NCI-H2227 (cell line): ENCODE measurements around the gene CAMK2D.

Experiments
- DNase-seq: peaks from one replicate; lab custom pipeline; 2025; ENCODE audit not compliant: unreplicated experiment; lab: John Stamatoyannopoulos, UW

CAMK2D gene

GRCh38 chr4:113613503-113613902 is 148.0 kb downstream of the CAMK2D start:
- no peak for DNase-seq

- DNase-seq, result no peak
Measured at GRCh38 chr4:113610537-113610936, 151.0 kb downstream of the CAMK2D start.

DNA sequence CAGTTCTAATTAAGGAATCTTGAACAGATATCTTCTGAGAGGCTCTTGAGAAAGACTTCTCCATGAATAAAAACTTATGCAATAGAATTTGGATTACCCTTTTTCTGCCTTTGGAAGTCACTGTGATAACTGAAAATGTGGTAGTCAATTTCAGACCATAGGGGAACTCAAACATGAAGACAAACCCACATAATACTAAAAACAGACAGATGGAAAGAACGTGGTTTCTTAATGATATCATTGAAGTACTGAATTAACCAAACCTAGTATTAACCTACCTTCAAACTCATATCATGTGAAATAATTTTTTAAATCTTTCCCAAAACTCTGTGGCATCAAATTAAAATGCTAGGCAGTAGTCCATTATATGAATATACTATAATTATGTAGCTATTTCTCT is 153.5 kb downstream of the CAMK2D start:
- no peak for DNase-seq

GRCh38 chr4:113607147-113607720 is 154.3 kb downstream of the CAMK2D start:
- DNase-seq, result no peak

DNA sequence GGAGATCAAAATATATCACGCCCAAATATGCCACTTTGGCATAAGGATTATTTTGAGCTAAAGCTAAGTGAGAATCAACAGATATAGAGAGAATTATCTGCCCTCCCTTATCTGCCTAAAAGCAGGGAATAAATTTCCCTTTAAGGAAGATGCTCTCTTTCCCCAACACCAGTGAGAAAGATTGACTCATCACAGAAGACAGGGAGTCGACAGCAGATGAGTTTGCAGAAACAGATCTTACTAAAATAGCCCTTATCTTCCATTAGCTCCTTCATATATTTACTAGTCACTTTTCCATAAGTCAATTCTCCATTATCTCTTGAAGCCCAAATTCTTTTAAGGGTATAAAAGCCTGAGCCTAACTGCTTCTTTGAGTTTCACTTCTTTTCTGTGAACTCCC is 156.6 kb downstream of the CAMK2D start:
- DNase-seq, result no peak

GRCh38 chr4:113603911-113604310 is 157.6 kb downstream of the CAMK2D start:
- DNase-seq, result no peak

GRCh38 chr4:113602646-113603228 is 158.8 kb downstream of the CAMK2D start:
- no peak for DNase-seq

GRCh38 chr4:113601636-113602035 is 159.9 kb downstream of the CAMK2D start:
- no peak for DNase-seq

DNA sequence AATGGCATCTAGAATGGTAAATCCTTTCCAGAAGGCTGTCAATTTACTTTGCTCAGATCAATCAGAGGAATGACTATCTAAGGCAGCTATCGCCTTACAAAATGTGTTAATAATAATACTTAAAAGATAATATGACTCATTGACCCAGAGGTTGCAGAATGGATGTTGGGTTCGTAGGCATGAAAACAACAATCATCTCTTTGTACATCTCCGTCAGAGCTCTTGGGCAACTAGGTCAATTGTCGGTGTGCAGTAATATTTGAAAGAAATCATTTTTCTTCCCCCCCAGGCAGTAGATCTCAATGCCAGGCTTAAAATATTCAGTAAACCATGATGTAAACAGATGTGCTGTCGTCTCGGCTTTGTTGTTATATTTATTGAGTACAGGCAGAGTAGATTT is 165.1 kb downstream of the CAMK2D start:
- no peak for DNase-seq

- no peak for DNase-seq
Measured at GRCh38 chr4:113594231-113594556, 167.3 kb downstream of the CAMK2D start.

DNA sequence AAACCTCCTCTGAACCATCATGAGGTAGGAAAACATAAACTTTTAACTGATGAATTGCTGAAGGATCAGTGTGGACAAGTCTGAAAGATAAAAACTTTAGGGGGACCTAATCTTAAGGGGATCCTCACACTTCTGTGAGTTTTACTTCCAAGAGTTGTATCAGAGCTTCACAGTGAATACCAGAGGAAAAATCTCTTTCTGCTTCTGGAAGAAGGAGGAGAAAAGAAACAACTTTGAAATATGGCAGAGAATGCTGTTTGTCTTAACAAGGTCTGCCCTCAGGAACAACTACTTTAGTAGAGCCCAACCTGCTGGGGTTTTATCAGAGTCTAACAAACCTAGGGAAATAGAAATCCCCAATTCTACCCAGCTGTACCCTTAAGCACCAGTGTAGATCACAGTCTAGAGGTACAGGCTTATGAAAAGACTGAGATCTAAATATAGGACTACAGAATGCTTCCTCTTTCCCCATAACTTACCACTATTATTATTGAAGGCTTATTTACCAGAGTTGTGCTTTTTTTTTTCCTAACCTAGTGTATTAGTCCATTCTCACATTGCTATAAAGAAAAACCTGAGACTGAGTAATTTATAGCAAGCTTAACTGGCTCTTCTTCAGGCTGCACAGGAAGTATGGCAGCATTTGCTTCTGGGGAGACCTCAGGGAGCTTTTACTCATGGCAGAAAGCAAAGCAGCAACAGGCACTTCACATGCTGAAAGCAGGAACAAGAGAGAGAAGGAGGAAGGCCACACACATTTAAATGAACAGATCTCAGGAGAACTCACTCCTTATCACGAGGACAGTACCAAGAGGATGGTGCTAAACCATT is 167.9 kb downstream of the CAMK2D start:
- DNase-seq, result no peak

DNA sequence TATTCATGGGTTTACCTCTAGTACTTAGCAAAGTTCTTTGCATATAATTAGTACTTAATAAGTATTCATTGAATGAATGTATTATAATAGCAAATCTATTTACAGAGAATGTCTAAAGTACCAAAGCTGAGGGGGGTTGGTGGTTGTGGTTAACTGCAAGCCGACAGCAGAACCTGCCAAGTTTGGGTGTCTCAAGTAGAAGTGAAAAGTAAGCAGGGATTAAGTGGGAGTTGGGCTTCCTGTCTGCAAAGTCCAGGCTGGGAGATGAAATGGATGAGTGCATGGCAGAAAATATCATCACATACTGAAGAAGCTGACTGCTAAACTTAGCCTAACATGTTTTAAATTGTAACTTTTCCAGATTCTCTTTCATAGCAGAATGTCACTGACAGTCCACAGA is 169.6 kb downstream of the CAMK2D start:
- DNase-seq, result no peak

DNA sequence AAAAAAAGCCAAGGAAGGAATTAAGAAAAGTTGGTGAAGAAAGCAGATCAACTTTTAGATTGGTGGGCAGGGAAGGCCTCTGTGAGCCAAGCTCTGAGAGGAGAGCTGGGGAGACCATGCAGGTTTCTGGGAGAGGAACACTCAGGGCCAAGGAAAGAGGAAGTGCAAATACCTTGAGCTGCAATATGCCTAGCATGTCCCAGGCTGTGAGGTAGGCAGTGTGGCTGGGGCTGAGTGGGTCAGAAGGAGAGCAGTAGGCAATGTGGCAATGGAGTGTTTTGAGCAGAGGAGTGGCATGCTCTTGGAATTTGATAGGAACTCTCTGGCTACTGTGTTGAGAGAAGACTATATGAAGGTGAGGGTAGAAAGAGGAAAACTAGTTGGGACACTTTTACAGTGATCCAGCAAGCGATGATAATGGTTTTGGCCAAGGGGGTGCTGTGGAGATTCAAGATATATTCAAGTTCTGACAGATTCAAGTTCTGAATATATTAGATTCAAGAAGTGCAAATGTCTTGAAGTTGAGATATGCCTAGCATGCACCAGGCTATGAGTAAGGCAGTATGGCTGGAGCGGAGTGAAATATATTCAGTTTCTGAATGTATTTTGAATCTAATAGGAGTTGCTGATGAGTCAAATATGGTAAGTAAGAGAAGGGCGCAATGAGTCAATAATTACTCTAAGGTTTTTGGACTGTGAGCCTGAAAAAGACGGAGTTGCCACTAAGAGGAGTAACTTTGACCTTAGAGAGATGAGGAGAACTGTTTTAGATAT is 172.5 kb downstream of the CAMK2D start:
- no peak for DNase-seq

- no peak for DNase-seq
Measured at GRCh38 chr4:113587640-113588275, 173.8 kb downstream of the CAMK2D start.

- DNase-seq, result no peak
Measured at GRCh38 chr4:113587156-113587555, 174.4 kb downstream of the CAMK2D start.

DNA sequence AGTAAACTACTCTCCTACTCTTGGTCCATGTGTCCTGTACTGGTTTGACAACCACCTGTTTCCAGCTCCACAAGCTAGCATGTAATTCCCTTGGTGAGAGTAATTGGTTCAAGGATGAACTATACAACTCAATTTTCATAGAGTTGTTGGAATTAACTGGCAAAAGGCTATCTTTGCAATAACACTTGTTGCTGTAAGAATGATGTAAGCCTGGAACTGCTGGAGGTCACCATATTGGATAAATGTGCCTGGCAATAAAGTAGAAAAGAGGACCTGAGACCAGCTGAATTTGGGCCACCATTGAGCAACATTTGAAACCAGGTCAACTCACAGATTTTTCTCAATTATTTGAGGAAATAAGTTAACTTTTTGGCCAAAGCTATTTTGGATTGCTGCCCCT is 175.5 kb downstream of the CAMK2D start:
- no peak for DNase-seq

DNA sequence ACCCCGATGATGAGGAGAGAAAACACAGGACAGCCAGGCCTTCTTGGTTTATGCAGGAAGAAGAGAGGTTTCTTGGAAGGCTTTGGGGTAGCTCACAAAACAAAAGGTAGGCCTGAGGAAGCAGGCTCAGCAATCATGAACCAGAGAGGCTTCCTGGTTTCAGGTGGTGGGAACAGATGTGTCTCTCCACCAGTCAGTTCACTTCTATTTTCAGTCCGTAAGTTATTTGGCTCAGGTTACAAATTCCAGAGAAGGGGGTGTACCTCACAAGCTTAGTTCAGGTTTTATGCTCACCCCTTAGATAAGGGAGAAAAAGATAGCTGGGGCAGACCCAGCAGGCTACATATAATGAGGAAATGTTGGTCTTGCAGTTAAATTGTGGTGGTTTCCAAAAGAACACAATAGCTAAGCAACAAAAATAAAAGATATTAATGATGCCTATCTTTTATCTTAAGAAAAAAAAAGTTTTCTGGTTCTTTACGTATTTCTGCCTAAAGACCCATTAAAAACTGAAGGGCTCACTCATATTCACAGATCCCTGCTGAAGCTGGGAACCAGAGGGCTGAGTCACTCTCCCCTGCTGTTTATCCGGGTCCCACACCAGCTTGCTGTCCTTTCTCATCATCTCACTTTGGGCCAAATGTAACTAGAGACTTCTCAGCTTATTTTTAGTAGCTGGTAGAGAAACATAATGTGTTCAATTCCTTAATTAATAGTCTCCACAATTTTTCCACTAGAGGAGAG is 177.0 kb downstream of the CAMK2D start:
- DNase-seq, result no peak

- DNase-seq, result no peak
Measured at GRCh38 chr4:113582737-113583136, 178.8 kb downstream of the CAMK2D start.

GRCh38 chr4:113579360-113579759 is 182.2 kb downstream of the CAMK2D start:
- no peak for DNase-seq

DNA sequence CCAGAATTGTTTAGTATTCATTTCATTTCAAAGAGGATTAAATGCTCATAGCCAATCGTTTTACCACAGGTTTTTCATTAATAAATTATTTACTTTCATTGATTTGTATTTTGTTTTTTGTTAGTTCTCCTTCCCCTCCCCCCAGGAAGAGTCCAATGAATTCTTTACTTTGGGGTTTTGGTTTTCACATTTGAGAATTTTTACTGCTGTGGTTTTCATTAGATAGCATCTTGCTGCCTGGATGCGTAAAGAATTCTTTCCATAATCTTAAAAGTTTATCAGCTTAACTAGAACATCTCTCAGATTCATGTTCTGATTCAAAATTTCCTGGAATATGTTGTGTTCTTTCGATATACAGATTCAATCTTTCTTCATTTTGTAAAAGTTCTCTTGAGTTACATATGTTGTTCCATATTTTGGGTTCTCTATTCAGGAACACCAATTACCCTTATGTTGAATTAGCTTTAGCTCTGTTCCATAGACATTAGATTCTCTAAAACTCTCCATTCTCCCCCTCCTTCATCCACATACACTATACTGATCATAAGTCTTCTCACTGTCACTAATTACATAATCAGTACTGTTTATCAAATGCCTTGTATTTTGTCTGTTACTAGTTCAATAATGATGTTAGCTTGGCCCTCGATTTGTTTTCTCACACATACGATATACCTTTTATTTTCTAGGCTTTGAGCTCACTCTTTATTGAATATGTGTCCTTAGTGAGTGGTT is 184.4 kb downstream of the CAMK2D start:
- DNase-seq, result no peak
